ENCODE measurements around the gene KIF1B.
"Not testable (repeated sequence)": the region's sequence is repeated elsewhere in the genome, so short reads cannot be mapped to it uniquely, and the experiment has no call there.

DNA sequence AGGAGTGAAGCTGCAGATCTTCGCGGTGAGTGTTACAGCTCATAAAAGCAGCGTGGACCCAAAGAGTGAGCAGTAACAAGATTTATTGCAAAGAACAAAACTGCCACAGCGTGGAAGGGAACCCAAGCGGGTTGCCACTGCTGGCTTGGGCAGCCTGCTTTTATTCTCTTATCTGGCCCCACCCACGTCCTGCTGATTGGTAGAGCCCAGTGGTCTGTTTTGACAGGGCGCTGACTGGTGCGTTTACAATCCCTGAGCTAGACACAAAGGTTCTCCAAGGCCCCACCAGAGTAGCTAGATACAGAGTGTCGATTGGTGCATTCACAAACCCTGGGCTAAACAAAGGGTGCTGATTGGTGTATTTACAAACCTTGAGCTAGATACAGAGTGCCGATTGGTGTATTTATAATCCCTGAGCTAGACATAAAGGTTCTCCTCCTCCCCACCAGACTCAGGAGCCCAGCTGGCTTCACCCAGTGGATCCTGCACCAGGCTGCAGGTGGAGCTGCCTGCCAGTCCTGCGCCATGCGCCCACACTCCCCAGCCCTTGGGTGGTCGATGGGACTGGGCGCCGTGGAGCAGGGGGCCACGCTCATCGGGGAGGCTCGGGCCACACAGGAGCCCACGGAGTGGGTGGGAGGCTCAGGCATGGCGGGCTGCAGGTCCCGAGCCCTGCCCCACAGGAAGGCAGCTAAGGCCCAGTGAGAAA, 215.6 kb downstream of the KIF1B start:
- TF ChIP-seq BHLHE40 (IDR thresholded peaks at IDR 0.05; ENCODE audit: borderline replicate concordance); FOXA1 (IDR thresholded peaks at IDR 0.05); SUZ12 (IDR thresholded peaks at IDR 0.05); FOXK2 (IDR thresholded peaks at IDR 0.05); FOXM1 (IDR thresholded peaks at IDR 0.05; ENCODE audit: borderline replicate concordance); ZNF384 (IDR thresholded peaks at IDR 0.05); SP1 (IDR thresholded peaks at IDR 0.05): not testable (repeated sequence)
- TF ChIP-seq, protein P1, sequence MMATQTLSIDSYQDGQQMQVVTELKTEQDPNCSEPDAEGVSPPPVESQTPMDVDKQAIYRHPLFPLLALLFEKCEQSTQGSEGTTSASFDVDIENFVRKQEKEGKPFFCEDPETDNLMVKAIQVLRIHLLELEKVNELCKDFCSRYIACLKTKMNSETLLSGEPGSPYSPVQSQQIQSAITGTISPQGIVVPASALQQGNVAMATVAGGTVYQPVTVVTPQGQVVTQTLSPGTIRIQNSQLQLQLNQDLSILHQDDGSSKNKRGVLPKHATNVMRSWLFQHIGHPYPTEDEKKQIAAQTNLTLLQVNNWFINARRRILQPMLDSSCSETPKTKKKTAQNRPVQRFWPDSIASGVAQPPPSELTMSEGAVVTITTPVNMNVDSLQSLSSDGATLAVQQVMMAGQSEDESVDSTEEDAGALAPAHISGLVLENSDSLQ (IDR thresholded peaks at IDR 0.05) = 0 out of 2 replicates have a peak, but pooled peaks have one; percentile 16
